K562 (cell line): ENCODE results near the gene LONP1. TPM values are rescaled to one million over a fixed set of nuclear protein-coding genes. Genes with fewer than 3 reads are reported as not detected.
A peak's percentile ranks its signal among the peaks of the same experiment; 100 is the strongest.

Experiments used
- ARHGAP35 ChIP-seq: fragments of 450-650 bp; IDR thresholded peaks from 2 replicates; pipeline ENCODE4 v1.6.1; 2018; ENCODE audit not compliant: partially characterized antibody
- ARID1B ChIP-seq: fragments of 450-650 bp; IDR thresholded peaks from 2 replicates; pipeline ENCODE4 v1.6.1; 2016; ENCODE audit warnings: antibody characterized with exemption, mild to moderate bottlenecking, inconsistent platforms
- CEBPG ChIP-seq, 3 experiments: fragments of 200-800 bp in 1 of 3; sonication (Bioruptor generic) in 1 of 3; sonication (generic) in 1 of 3; formaldehyde crosslinking in 1 of 3; IDR thresholded peaks in 2 of 3; conservative IDR thresholded peaks in 1 of 3; 2 replicates each; pipeline versions ENCODE4 v1.6.1 to v1.8.0; 2016 to 2022; ENCODE audit warnings: missing compliant biosample characterization in 2 of 3, missing genetic modification characterization in 2 of 3, mild to moderate bottlenecking in 1 of 3, missing genetic modification reagents in 1 of 3
- CTBP1 ChIP-seq: fragments of 450-650 bp; IDR thresholded peaks from 2 replicates; pipeline ENCODE4 v1.6.1; 2016; ENCODE audit warnings: borderline replicate concordance
- EHMT2 ChIP-seq: fragments of 450-650 bp; IDR thresholded peaks from 2 replicates; pipeline ENCODE4 v1.6.1; 2018; ENCODE audit warnings: antibody characterized with exemption
- ELF4 ChIP-seq: fragments of 450-650 bp; formaldehyde crosslinking; IDR thresholded peaks from 2 replicates; pipeline ENCODE4 v1.4.0; 2022; ENCODE audit warnings: missing genetic modification characterization
- EP300 ChIP-seq: IDR thresholded peaks from 2 replicates; pipeline ENCODE4 v1.6.1; 2012; ENCODE audit warnings: low read length, improper control_type of control experiment
- FOXJ2 ChIP-seq: fragments of 200-800 bp; sonication (Bioruptor generic); IDR thresholded peaks from 2 replicates; pipeline ENCODE4 v1.6.1; 2016; ENCODE audit warnings: missing genetic modification characterization, missing compliant biosample characterization
- FOXO4 ChIP-seq: fragments of 450-650 bp; formaldehyde crosslinking; IDR thresholded peaks from 2 replicates; pipeline ENCODE4 v1.4.0; 2020; ENCODE audit warnings: mild to moderate bottlenecking, moderate library complexity
- HDAC1 ChIP-seq, 2 experiments: fragments of 450-650 bp; IDR thresholded peaks; 2 replicates each; pipeline ENCODE4 v1.6.1; 2016 to 2017; ENCODE audit warnings: inconsistent platforms in 1 of 2, mild to moderate bottlenecking in 1 of 2, moderate library complexity in 1 of 2
- HES1 ChIP-seq: fragments of 450-650 bp; IDR thresholded peaks from 2 replicates; pipeline ENCODE4 v1.6.1; 2016; ENCODE audit warnings: low read depth, mild to moderate bottlenecking, moderate library complexity
- HLTF ChIP-seq: fragments of 450-650 bp; IDR thresholded peaks from 2 replicates; pipeline ENCODE4 v1.6.1; 2016
- IRF2 ChIP-seq: sonication (generic); formaldehyde crosslinking; IDR thresholded peaks from 2 replicates; pipeline ENCODE4 v1.8.1; 2022; ENCODE audit warnings: mild to moderate bottlenecking, missing genetic modification reagents
- MCM7 ChIP-seq, 2 experiments: fragments of 450-650 bp; IDR thresholded peaks; 2 replicates each; pipeline ENCODE4 v1.6.1; 2016 to 2018
- PML ChIP-seq: IDR thresholded peaks from 2 replicates; pipeline ENCODE4 v1.6.1; 2012; ENCODE audit warnings: low read length, inconsistent platforms
- ZNF780A ChIP-seq: fragments of 250-450 bp; sonication (Bioruptor Pico); IDR thresholded peaks from 2 replicates; pipeline ENCODE4 v1.5.0; 2021; ENCODE audit warnings: mild to moderate bottlenecking
- polyA plus RNA-seq, 8 experiments: library from polyadenylated mRNA; depleted of rRNA in 4 of 8; stranded (reverse) in 5 of 8; unstranded in 3 of 8; fragments of >200 nt; fragmentation: Nextera tagmentation in 2 of 8; fragmentation: Illumina TruSeq in 1 of 8; extraction: Ambion mirVana in 2 of 8; extraction: Trizol in 1 of 8; gene quantifications; 2 replicates each; pipeline versions ENCODE4 v1.2.1 to v1.2.3, GENCODE V29; 2011 to 2014; ENCODE audit warnings: inconsistent platforms in 1 of 8, missing spikeins in 1 of 8
- total RNA-seq, 7 experiments: library from RNA; depleted of rRNA in 6 of 7; stranded (reverse); fragments of >200 nt in 6 of 7; fragmentation: Illumina TruSeq in 2 of 7; extraction: Trizol in 2 of 7; gene quantifications; 2 replicates each; pipeline versions ENCODE4 v1.2.1 to v1.2.3, GENCODE V29; 2011 to 2021; ENCODE audit warnings: low replicate concordance in 1 of 7
- TF ChIP-seq, protein P1 (sequence below): fragments of 450-650 bp; IDR thresholded peaks from 2 replicates; pipeline ENCODE4 v1.6.1; 2016; ENCODE audit warnings: mild to moderate bottlenecking
- TF ChIP-seq, protein P2 (sequence below): sonication (generic); formaldehyde crosslinking; IDR thresholded peaks from 2 replicates; pipeline ENCODE4 v1.8.1; 2023; ENCODE audit warnings: missing genetic modification reagents, mild to moderate bottlenecking, borderline replicate concordance

LONP1 gene
- total and polyA plus RNA-seq, 9 of the 15 experiments (the other 6 are each of a cell fraction or from before 2014, with no cell fraction given): 1.1 to 238 (median 84.5) TPM

DNA sequence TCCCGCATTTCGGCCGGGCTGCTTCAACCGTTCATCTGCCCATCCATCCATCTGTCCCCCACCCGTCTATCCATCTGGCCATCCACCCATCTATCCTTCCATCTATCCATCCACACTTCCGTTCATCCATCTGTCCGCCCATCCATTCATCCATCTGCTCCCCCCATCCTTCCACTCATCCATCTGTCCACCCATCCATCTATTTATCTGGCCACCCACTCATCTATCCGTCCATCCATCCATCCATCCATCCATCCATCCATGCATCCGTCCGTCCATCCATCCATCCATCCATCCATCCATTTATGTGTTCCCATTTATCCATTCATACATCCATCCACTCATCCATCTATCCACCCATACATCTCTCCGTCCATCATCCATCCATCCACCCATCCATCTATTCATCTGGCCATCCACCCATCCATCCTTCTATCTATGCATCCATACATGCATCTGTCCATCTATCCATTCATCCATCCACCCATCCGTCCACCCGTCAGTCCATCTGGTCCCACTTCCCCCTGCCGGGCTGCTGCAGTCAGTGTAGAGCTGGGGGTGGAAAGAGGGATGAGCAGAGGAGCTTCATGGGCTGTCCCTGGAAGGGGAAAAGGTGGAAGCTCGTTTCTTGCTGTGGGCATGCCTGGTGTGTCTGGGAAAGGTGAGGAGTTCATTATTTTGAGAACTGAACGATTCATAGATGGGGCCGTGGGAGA is 38.4 kb downstream of the LONP1 start (continued):
- TF ChIP-seq CEBPG (CRISPR knock-in tag; IDR thresholded peaks at IDR 0.05) (no peak), CEBPG (tag; conservative IDR thresholded peaks at IDR 0.05 in 1 of 2, IDR thresholded peaks at IDR 0.05 in 1 of 2) (no peak), EP300 (no peak), MCM7 (IDR thresholded peaks at IDR 0.05) (0 out of 4 replicates have a peak, but pooled peaks have one; percentile 14 to 49), ZNF780A (CRISPR knock-in tag) (no peak), IRF2 (0 out of 2 replicates have a peak, but pooled peaks have one; percentile 14), HLTF (peak; percentile 71), EHMT2 (peak; percentile 82), FOXO4 (CRISPR knock-in tag) (no peak), PML (no peak), ARHGAP35 (peak; percentile 55), ELF4 (CRISPR knock-in tag) (peak; percentile 84; the same call in 1 of the 2 replicates), FOXJ2 (tag) (no peak), HES1 (no peak), CTBP1 (peak; percentile 59; the same call in 1 of the 2 replicates), HDAC1 (IDR thresholded peaks at IDR 0.05) (peak in 1 of 2 experiments; percentile 64; a peak in 2 of 4 replicates), ARID1B (peak; percentile 26; the same call in 1 of the 2 replicates)
- TF ChIP-seq, protein P1, sequence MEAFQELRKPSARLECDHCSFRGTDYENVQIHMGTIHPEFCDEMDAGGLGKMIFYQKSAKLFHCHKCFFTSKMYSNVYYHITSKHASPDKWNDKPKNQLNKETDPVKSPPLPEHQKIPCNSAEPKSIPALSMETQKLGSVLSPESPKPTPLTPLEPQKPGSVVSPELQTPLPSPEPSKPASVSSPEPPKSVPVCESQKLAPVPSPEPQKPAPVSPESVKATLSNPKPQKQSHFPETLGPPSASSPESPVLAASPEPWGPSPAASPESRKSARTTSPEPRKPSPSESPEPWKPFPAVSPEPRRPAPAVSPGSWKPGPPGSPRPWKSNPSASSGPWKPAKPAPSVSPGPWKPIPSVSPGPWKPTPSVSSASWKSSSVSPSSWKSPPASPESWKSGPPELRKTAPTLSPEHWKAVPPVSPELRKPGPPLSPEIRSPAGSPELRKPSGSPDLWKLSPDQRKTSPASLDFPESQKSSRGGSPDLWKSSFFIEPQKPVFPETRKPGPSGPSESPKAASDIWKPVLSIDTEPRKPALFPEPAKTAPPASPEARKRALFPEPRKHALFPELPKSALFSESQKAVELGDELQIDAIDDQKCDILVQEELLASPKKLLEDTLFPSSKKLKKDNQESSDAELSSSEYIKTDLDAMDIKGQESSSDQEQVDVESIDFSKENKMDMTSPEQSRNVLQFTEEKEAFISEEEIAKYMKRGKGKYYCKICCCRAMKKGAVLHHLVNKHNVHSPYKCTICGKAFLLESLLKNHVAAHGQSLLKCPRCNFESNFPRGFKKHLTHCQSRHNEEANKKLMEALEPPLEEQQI: no peak
- TF ChIP-seq, protein P2, sequence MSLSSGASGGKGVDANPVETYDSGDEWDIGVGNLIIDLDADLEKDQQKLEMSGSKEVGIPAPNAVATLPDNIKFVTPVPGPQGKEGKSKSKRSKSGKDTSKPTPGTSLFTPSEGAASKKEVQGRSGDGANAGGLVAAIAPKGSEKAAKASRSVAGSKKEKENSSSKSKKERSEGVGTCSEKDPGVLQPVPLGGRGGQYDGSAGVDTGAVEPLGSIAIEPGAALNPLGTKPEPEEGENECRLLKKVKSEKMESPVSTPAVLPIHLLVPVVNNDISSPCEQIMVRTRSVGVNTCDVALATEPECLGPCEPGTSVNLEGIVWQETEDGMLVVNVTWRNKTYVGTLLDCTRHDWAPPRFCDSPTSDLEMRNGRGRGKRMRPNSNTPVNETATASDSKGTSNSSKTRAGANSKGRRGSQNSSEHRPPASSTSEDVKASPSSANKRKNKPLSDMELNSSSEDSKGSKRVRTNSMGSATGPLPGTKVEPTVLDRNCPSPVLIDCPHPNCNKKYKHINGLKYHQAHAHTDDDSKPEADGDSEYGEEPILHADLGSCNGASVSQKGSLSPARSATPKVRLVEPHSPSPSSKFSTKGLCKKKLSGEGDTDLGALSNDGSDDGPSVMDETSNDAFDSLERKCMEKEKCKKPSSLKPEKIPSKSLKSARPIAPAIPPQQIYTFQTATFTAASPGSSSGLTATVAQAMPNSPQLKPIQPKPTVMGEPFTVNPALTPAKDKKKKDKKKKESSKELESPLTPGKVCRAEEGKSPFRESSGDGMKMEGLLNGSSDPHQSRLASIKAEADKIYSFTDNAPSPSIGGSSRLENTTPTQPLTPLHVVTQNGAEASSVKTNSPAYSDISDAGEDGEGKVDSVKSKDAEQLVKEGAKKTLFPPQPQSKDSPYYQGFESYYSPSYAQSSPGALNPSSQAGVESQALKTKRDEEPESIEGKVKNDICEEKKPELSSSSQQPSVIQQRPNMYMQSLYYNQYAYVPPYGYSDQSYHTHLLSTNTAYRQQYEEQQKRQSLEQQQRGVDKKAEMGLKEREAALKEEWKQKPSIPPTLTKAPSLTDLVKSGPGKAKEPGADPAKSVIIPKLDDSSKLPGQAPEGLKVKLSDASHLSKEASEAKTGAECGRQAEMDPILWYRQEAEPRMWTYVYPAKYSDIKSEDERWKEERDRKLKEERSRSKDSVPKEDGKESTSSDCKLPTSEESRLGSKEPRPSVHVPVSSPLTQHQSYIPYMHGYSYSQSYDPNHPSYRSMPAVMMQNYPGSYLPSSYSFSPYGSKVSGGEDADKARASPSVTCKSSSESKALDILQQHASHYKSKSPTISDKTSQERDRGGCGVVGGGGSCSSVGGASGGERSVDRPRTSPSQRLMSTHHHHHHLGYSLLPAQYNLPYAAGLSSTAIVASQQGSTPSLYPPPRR (CRISPR knock-in tag): 0 out of 2 replicates have a peak, but pooled peaks have one; percentile 16
